ENCODE data around the gene LONP1. TPM values are rescaled to one million over a fixed set of nuclear protein-coding genes. Genes with fewer than 3 reads are reported as not detected.

Gene LONP1
- total RNA-seq, 1 experiment from 2014 or later = 113 TPM

DNA sequence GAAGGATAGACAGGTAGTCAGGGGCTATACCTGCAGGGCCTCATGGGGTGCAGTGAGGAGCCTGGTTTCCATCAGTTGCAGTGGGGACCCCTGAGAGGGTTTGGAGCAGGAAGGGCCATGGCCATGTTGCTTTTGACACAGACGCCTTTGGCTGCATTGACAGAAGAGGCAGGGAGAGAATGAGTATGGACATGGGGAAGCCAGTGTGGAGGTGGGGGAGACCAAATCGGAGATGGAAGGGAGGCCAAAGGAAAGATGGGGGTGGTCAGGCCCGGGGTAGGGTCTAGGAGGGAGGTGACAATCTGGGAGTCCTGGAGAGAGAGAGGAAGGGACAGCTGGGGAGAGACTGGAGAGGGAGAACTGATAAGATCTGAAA lies 37.9 kb downstream of the LONP1 start:
- Histone ChIP-seq H4K8ac (replicated peaks; ENCODE audit: insufficient read length, low read depth, low read length) (no peak overlapping the region), H2BK5ac (ENCODE audit: insufficient read length, low read length) (no peak overlapping the region), H4K20me1 (ENCODE audit: control insufficient read depth, insufficient read depth, insufficient read length) (no peaks in the 10 kb centered on the region), H2BK15ac (ENCODE audit: low read depth, low read length) (no peak overlapping the region), H3K4me1 (ENCODE audit: insufficient read depth, low read length) (no peaks in the 10 kb centered on the region; the same call in 1 of the 2 replicates), H2BK20ac (ENCODE audit: low read depth, low read length, poor library complexity, severe bottlenecking) (no peak overlapping the region), H4K91ac (ENCODE audit: insufficient read length, low read depth, low read length) (no peak overlapping the region), H3K27ac (ENCODE audit: insufficient read length, low read depth, low read length) (no peak overlapping the region), H2AFZ (ENCODE audit: low read length) (no peak overlapping the region), H3T11ph (ENCODE audit: low read length) (no peak overlapping the region), H3K79me2 (ENCODE audit: insufficient read depth, low read length) (no peaks in the 10 kb centered on the region), H3K9me3 (ENCODE audit: control insufficient read depth, low read depth, low read length) (no peaks in the 10 kb centered on the region), H2AK5ac (ENCODE audit: insufficient read length, low read length) (no peak overlapping the region), H3K56ac (ENCODE audit: insufficient read length, low read depth, low read length) (no peak overlapping the region), H3K23ac (ENCODE audit: insufficient read length, low read depth, low read length) (no peak overlapping the region), H3K4me2 (ENCODE audit: insufficient read depth, insufficient read length, low read length) (no peak overlapping the region), H3K14ac (ENCODE audit: insufficient read depth, low read length) (no peak overlapping the region), H2BK12ac (ENCODE audit: insufficient read length, low read depth, low read length) (no peak overlapping the region), H3K27me3 (ENCODE audit: insufficient read depth, low read length) (no peaks in the 10 kb centered on the region), H3K9ac (ENCODE audit: extremely low read depth, insufficient read length, low read length) (no peak overlapping the region), H3K18ac (ENCODE audit: insufficient read length, low read depth, low read length) (no peak overlapping the region), H2BK120ac (ENCODE audit: low read depth, low read length, poor library complexity, severe bottlenecking) (no peak overlapping the region), H3K23me2 (ENCODE audit: insufficient read length, low read depth, low read length, poor library complexity, severe bottlenecking) (peaks cover 14% of the 10 kb centered on the region), H4K5ac (ENCODE audit: insufficient read length, low read depth, low read length) (no peak overlapping the region), H3K4ac (ENCODE audit: low read depth, low read length) (no peak overlapping the region), H3K79me1 (ENCODE audit: insufficient read depth, low read depth, low read length, poor library complexity, severe bottlenecking) (no peaks in the 10 kb centered on the region)
- H3K4me1 Mint-ChIP-seq = peaks cover 20 to 30% of the 10 kb centered on the region in 2 experiments
- H3K4me3 Mint-ChIP-seq = peak overlapping the region; percentile 79 to 92
- TF ChIP-seq, protein P1, sequence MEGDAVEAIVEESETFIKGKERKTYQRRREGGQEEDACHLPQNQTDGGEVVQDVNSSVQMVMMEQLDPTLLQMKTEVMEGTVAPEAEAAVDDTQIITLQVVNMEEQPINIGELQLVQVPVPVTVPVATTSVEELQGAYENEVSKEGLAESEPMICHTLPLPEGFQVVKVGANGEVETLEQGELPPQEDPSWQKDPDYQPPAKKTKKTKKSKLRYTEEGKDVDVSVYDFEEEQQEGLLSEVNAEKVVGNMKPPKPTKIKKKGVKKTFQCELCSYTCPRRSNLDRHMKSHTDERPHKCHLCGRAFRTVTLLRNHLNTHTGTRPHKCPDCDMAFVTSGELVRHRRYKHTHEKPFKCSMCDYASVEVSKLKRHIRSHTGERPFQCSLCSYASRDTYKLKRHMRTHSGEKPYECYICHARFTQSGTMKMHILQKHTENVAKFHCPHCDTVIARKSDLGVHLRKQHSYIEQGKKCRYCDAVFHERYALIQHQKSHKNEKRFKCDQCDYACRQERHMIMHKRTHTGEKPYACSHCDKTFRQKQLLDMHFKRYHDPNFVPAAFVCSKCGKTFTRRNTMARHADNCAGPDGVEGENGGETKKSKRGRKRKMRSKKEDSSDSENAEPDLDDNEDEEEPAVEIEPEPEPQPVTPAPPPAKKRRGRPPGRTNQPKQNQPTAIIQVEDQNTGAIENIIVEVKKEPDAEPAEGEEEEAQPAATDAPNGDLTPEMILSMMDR (conservative IDR thresholded peaks at IDR 0.05) = no peak
- peaks cover 9% of the 10 kb centered on the region for H3K27me3 Mint-ChIP-seq (ENCODE audit: low read depth)
- WGBS (ENCODE audit: extremely low coverage, insufficient read length, low lambda C conversion rate) = no CpG with 5 or more reads among the region's 3 CpGs
- DNase-seq = no peak
- peak overlapping the region in 1 of 3 experiments; percentile 34; a peak in 1 of 7 replicates for H3K27ac Mint-ChIP-seq
- peaks cover 0 to 2% of the 10 kb centered on the region in 2 experiments; a peak in 2 of 5 replicates for H3K9me3 Mint-ChIP-seq
- no peaks in the 10 kb centered on the region; a peak in 1 of 7 replicates for H3K36me3 Mint-ChIP-seq (ENCODE audit: insufficient read depth in 1 of 3, low read depth in 3 of 3)
